ENCODE data around the gene FRRS1.

Gene FRRS1

GRCh38 chr1:99754055-99754626, 12.3 kb downstream of the FRRS1 start:
- no peak for TF ChIP-seq CTCF (IDR thresholded peaks at IDR 0.05; ENCODE audit: control extremely low read depth, extremely low read depth, low read depth, missing control alignments)
- no peak for DNase-seq (ENCODE audit: extremely low spot score)
- POLR2A ChIA-PET: no interaction called here
- CTCF ChIA-PET: interaction anchor here (1.5 to 2.9 kb wide), 5 partner anchors 11 to 16 kb away, joined by 4 to 9 read pairs (median 4); partner anchors contain the start of gene FRRS1

DNA sequence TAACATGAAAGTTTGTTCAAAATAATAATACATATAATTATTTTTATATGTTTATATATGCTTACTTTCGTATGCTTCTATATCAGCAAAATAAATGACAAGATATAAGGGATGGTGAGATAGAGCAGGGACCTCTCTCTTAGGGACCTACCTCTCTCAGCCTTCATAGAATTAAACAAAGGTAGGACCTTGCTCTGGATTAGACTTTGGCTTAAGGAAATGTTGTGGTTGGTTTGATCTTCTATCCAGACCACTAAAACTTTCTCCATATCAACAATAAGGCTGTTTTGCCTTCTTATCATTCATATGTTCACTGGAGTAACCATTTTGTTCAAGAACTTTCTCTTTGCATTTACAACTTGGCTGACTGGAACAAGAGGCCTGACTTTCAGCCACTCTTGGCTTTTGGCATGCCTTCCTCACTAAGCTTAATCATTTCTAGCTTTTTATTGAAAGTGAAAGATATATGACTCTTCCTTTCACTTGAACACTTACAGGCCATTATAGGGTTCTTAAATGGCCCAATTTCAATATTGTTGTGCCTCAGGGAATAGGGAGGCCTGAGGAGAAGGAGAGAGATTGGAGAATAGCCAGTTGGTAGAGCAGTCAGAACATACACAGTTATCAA, 14.4 kb downstream of the FRRS1 start:
- no peak for DNase-seq (ENCODE audit: extremely low spot score)
- ChIA-PET CTCF (no interaction called here), POLR2A (no interaction called here)
- TF ChIP-seq CTCF (IDR thresholded peaks at IDR 0.05; ENCODE audit: control extremely low read depth, extremely low read depth, low read depth, missing control alignments): no peak

GRCh38 chr1:99749504-99750347, 16.7 kb downstream of the FRRS1 start:
- peak; percentile 24 for DNase-seq (ENCODE audit: extremely low spot score)
- no peak for TF ChIP-seq CTCF (IDR thresholded peaks at IDR 0.05; ENCODE audit: control extremely low read depth, extremely low read depth, low read depth, missing control alignments)
- POLR2A ChIA-PET: no interaction called here
- CTCF ChIA-PET: interaction anchor here (0.7 to 1.8 kb wide), 3 partner anchors 10 to 17 kb away, joined by 3 to 7 read pairs (median 4); partner anchors contain the start of gene FRRS1

DNA sequence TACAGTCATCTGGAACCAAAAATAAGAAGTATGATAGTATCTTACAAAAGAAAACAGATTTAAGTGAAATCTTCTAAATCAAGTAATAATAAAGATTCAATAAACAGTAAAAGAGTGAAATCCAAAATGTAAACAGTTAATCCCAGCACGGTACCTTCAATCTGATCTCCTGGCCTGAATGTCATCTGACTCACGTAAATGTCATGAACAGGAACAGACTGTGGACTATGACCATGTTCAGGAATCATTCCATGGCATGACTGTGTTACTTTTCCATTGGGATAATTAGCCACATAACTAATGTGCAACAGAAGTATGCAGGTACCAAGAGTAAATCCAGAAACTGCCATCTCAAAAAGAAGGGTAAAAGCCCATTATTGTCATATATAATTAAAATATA, 18.0 kb downstream of the FRRS1 start:
- TF ChIP-seq CTCF (IDR thresholded peaks at IDR 0.05; ENCODE audit: control extremely low read depth, extremely low read depth, low read depth, missing control alignments): no peak
- no peak for DNase-seq (ENCODE audit: extremely low spot score)
- CTCF ChIA-PET: interaction anchor here (1.4 to 1.8 kb wide), 2 partner anchors 13 to 18 kb away, joined by 3 to 7 read pairs; partner anchors contain the start of gene FRRS1

GRCh38 chr1:99745684-99746083, 20.8 kb downstream of the FRRS1 start:
- ChIA-PET CTCF (interaction anchor here (0.9 kb wide), 1 partner anchor 10 kb away, joined by 3 read pairs; no protein-coding TSS in a partner anchor), POLR2A (no interaction called here)
- DNase-seq (ENCODE audit: extremely low spot score): no peak
- no peak for TF ChIP-seq CTCF (IDR thresholded peaks at IDR 0.05; ENCODE audit: control extremely low read depth, extremely low read depth, low read depth, missing control alignments)

More for the DNA sequence above, 18.0 kb downstream of the FRRS1 start:
- POLR2A ChIA-PET: no interaction called here

DNA sequence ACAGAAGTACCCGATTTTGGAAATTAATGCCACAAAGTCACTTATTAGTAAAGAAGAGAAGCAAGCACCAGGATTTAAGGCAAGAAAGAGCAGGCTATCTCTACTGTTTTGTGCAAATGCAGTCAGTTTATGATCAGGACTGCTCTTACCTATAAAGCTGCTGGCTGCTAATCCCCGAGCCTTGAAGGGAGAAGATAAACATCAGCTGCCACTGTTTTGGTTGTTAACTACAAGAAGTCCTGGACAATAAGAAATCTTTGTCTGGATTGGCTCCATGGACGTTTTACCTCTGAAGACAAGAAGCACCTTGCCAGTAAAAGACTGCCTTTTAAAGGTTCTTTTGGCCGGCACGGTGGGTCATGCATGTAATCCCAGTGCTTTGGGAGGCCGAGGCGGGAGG, 21.4 kb downstream of the FRRS1 start:
- POLR2A ChIA-PET: no interaction called here
- no peak for DNase-seq (ENCODE audit: extremely low spot score)
- no peak for TF ChIP-seq CTCF (IDR thresholded peaks at IDR 0.05; ENCODE audit: control extremely low read depth, extremely low read depth, low read depth, missing control alignments)
- CTCF ChIA-PET: no interaction called here
